CD4-positive, alpha-beta T cell treated with Interleukin-6 for 4 hours (primary cell): ENCODE data around the gene RTN4.
"Not testable (repeated sequence)": the region's sequence is repeated elsewhere in the genome, so short reads cannot be mapped to it uniquely, and the experiment has no call there.

Source experiments
- DNase-seq: peaks from one replicate; pipeline ENCODE4 v3.0.0-alpha.2; 2020; ENCODE audit warnings: mixed read lengths

RTN4 gene

GRCh38 chr2:55050100-55050994, at the start of gene RTN4:
RTN4 (minus strand) TSS chr2:55050451; CDS start chr2:55050300, 151 bp downstream.
- peak; percentile 98 for DNase-seq

- DNase-seq = no peak
Observed at GRCh38 chr2:55099493-55099877, 49.2 kb upstream of the RTN4 start.

GRCh38 chr2:55097461-55098410, 47.5 kb upstream of the RTN4 start:
- DNase-seq = no peak

GRCh38 chr2:55097082-55097460, 46.8 kb upstream of the RTN4 start:
- DNase-seq = no peak

GRCh38 chr2:55096586-55096985, 46.3 kb upstream of the RTN4 start:
- DNase-seq = no peak

GRCh38 chr2:55093381-55093780, 43.1 kb upstream of the RTN4 start:
- no peak for DNase-seq

- DNase-seq = no peak
Observed at GRCh38 chr2:55092439-55092838, 42.2 kb upstream of the RTN4 start.

GRCh38 chr2:55091681-55092080, 41.4 kb upstream of the RTN4 start:
- not testable (repeated sequence) for DNase-seq

GRCh38 chr2:55090702-55091101, 40.5 kb upstream of the RTN4 start:
- DNase-seq = no peak

GRCh38 chr2:55089726-55090125, 39.5 kb upstream of the RTN4 start:
- no peak for DNase-seq

GRCh38 chr2:55088400-55088799, 38.1 kb upstream of the RTN4 start:
- no peak for DNase-seq

- DNase-seq = no peak
Observed at GRCh38 chr2:55087936-55088335, 37.7 kb upstream of the RTN4 start.

- no peak for DNase-seq
Observed at GRCh38 chr2:55087501-55087900, 37.2 kb upstream of the RTN4 start.

GRCh38 chr2:55085113-55086040, 35.1 kb upstream of the RTN4 start:
- no peak for DNase-seq

GRCh38 chr2:55084641-55085040, 34.4 kb upstream of the RTN4 start:
- no peak for DNase-seq

GRCh38 chr2:55080204-55080738, 30.0 kb upstream of the RTN4 start:
- DNase-seq = no peak

GRCh38 chr2:55078956-55079355, 28.7 kb upstream of the RTN4 start:
- DNase-seq = no peak

- DNase-seq = no peak
Observed at GRCh38 chr2:55076721-55077120, 26.5 kb upstream of the RTN4 start.

GRCh38 chr2:55076019-55076418, 25.8 kb upstream of the RTN4 start:
- DNase-seq = not testable (repeated sequence)

GRCh38 chr2:55073000-55073983, 23.0 kb upstream of the RTN4 start:
- no peak for DNase-seq
